IPS-11a (cell line): Measurements from ENCODE around the gene EPX.

Source experiments
- H3K4me3 ChIP-seq: one replicate; pipeline ENCODE4 v1.5.1; 2013; ENCODE audit warnings: low read depth, low read length, control low read depth

The EPX gene

GRCh38 chr17:58184986-58185761 is 7.4 kb upstream of the EPX start:
- H3K4me3 ChIP-seq: no peak overlapping the region

GRCh38 chr17:58186591-58186990 is 5.9 kb upstream of the EPX start:
- no peak overlapping the region for H3K4me3 ChIP-seq

- H3K4me3 ChIP-seq: no peak overlapping the region
These were observed 5.5 kb upstream of the EPX start for GRCh38 chr17:58187063-58187462.

- no peak overlapping the region for H3K4me3 ChIP-seq
These were observed 4.9 kb upstream of the EPX start for GRCh38 chr17:58187675-58188074.

- no peak overlapping the region for H3K4me3 ChIP-seq
These were observed 2.9 kb upstream of the EPX start for GRCh38 chr17:58189436-58190146.

- no peak overlapping the region for H3K4me3 ChIP-seq
These were observed 1.2 kb upstream of the EPX start for GRCh38 chr17:58191241-58191896.

GRCh38 chr17:58193641-58194255 is 1.2 kb downstream of the EPX start:
- no peak overlapping the region for H3K4me3 ChIP-seq

DNA sequence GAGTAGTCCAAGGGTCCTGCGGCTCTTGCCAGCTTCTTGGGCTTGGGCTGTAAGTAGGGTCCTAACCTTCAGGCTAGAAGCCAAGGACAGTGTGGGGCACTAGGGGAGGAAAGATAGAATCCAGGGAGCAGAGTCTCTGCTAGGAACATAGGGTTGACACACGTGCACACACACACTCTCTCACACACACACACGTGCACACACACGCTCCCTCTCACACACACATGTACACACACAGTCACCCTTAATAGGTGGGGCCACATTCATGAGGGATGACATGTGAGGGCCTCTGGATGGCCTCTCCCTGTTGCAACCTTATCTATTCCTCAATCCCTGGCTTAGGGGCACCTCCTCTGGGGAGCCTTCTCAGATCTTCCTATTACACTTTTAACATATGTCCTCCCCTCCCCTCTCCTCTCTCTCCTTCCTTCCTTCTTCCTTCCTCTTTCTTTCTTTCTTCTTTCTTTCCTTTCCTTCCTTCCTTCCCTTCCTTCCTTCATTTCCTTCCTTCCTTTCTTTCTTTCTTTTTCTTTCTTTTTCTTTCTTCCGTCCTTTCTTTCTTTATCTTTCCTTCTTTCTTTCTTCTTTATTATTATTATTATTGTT is 3.1 kb downstream of the EPX start:
- no peak overlapping the region for H3K4me3 ChIP-seq

- no peak overlapping the region for H3K4me3 ChIP-seq
These were observed 4.1 kb downstream of the EPX start for GRCh38 chr17:58196610-58197009.

DNA sequence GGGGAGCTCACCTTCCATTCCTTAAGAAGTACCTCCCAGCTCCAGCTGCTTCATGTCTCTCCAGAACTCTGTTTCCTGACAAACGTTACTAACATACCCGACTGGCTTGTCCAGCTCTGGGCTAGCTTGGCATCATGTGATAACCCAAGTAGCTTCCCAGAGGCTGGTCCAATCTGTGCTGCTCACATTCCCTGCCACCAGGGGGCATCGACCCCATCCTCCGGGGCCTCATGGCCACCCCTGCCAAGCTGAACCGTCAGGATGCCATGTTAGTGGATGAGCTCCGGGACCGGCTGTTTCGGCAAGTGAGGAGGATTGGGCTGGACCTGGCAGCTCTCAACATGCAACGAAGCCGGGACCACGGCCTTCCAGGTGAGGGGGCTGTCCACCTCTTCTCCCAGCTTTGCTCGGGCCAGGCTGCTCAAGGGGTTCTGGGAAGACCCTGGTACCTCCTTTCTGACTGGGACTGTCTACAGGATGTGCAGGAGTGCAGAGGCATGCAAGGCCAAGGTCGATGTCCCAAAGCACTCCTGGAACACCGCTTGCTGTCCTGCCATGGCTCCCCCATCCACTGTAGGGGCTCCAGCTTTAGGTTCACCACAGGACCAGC is 7.6 kb downstream of the EPX start:
- H3K4me3 ChIP-seq: no peak overlapping the region

DNA sequence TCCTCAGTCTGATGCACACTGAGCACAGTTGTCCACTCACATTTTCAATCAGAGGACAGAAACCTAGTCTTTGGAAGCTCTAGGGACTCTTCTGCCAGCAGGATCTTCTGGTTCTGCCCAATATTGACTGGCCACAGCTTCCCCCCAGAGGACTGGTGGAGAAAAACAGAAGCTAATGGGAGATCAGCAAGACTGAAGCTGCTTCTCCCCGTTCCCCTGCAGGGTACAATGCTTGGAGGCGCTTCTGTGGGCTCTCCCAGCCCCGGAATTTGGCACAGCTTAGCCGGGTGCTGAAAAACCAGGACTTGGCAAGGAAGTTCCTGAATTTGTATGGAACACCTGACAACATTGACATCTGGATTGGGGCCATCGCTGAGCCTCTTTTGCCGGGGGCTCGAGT is 10.3 kb downstream of the EPX start:
- H3K4me3 ChIP-seq: no peak overlapping the region

- H3K4me3 ChIP-seq: no peak overlapping the region
These were observed 12.3 kb downstream of the EPX start for GRCh38 chr17:58204796-58205195.

DNA sequence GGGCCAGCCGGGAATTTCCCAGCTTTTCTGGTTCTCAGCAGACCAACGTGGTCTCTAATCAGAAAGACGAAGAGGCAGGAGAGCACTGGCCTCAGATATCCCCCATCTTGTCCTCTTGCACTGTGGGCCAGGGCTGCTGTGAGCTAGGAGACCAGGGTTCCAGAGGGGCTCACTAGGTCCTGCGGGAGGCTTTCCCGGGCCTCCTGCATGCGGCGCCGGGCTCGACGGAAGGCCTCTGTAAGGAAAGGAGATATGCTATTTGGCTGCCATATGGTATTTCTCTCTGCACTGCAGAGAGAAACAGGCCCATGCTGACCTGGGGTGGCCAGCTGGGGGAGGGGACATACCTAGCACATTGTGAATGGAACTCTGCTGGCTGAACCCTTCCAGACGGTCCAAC is 13.4 kb downstream of the EPX start:
- H3K4me3 ChIP-seq: no peak overlapping the region

DNA sequence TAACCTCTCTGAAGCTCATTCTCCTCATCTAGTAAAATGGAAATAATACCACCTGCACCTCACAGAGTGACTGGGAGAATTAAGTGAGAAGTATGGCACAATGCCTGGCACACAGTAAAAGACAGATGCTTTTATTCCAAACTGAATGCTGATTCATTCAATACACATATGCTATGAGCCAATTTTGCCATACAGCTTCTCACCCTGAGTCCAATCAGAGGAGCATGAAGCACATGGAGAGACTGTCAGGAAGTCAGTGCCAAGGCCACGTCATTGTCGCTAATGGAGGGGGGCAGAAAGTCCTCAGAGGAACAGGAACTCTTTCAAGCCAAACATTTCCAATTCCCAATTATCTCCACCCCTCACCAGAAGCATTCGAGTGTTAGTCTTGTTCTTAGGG is 14.9 kb downstream of the EPX start:
- no peak overlapping the region for H3K4me3 ChIP-seq

- H3K4me3 ChIP-seq: no peak overlapping the region
These were observed 15.8 kb downstream of the EPX start for GRCh38 chr17:58208344-58208743.

DNA sequence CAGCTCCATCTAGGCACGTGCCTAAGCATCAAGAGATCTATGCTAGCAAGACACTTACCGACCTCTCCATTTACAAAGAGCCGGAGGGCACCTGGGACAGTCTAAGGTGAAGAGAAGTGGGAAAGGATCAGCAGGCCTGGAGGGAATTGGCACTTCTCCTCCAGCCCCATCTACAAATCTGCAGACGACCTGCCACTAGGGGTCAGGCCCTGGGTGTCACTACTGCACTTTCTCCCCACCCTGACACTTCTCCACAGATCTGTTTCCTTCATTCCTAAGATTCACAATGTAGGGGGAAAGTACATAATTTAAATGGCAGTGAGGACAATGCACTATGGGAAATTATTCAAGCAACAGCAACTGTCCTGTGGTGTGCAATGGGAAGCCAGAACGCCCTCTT is 18.4 kb downstream of the EPX start:
- no peak overlapping the region for H3K4me3 ChIP-seq

GRCh38 chr17:58215685-58216084 is 23.2 kb downstream of the EPX start:
- no peak overlapping the region for H3K4me3 ChIP-seq

DNA sequence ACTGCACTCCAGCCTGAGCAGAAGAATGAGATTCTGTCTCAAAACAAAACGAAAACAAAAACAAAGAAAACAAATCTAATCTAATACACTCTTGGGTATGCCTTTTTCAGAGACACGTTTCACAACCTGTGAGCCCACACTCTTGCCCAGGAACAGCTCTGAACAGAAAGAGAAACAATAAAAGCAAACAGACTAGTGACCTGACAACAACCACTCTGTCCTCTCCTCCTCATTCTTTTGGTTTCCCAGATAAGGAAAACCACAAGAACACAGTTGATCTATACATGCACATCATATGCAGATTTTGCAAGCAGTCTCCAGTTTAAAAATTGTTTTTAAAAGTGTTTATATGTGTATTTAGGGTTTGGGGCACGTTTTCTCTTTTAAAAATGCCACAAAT is 25.2 kb downstream of the EPX start:
- H3K4me3 ChIP-seq: no peak overlapping the region

- H3K4me3 ChIP-seq: peak within 1 kb of the TSS; percentile 94
These were observed 26.7 kb downstream of the EPX start, which contains the start of gene MKS1 for GRCh38 chr17:58219007-58219788. TSS of gene MKS1 (minus strand) at chr17:58219255. CDS start at chr17:58219230, 25 bp downstream.

- no peak overlapping the region for H3K4me3 ChIP-seq
These were observed 27.3 kb downstream of the EPX start for GRCh38 chr17:58219789-58220183.
